GM12873 (cell line): ENCODE data around the gene GRAMD2A.

Experiments
- TF ChIP-seq, protein P1 (sequence below): IDR thresholded peaks from 2 replicates; pipeline ENCODE4 v1.5.1; 2012; ENCODE audit warnings: low read depth, mild to moderate bottlenecking, moderate library complexity, low read length, control low read depth; ENCODE audit not compliant: insufficient read depth; ENCODE audit errors: missing control alignments

GRAMD2A gene

DNA sequence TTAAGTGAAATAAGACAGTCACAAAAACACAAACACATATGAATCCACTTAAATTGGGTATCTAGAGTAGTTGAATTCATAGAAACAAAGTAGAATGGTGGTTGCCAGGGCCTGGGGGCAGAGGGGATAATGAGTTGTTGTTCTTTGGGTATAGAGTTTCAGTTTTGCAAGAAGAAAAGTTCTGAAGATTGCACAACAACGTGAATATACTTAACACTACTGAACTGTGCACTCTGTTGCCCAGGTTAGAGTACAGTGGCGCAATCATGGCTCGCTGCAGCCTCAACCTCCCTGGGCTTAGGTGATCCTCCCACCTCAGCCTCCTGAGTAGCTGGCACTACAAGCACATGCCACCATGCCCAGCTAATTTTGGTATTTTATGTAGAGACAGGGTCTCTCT is 14.9 kb downstream of the GRAMD2A start:
- TF ChIP-seq, protein P1, sequence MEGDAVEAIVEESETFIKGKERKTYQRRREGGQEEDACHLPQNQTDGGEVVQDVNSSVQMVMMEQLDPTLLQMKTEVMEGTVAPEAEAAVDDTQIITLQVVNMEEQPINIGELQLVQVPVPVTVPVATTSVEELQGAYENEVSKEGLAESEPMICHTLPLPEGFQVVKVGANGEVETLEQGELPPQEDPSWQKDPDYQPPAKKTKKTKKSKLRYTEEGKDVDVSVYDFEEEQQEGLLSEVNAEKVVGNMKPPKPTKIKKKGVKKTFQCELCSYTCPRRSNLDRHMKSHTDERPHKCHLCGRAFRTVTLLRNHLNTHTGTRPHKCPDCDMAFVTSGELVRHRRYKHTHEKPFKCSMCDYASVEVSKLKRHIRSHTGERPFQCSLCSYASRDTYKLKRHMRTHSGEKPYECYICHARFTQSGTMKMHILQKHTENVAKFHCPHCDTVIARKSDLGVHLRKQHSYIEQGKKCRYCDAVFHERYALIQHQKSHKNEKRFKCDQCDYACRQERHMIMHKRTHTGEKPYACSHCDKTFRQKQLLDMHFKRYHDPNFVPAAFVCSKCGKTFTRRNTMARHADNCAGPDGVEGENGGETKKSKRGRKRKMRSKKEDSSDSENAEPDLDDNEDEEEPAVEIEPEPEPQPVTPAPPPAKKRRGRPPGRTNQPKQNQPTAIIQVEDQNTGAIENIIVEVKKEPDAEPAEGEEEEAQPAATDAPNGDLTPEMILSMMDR = no peak

DNA sequence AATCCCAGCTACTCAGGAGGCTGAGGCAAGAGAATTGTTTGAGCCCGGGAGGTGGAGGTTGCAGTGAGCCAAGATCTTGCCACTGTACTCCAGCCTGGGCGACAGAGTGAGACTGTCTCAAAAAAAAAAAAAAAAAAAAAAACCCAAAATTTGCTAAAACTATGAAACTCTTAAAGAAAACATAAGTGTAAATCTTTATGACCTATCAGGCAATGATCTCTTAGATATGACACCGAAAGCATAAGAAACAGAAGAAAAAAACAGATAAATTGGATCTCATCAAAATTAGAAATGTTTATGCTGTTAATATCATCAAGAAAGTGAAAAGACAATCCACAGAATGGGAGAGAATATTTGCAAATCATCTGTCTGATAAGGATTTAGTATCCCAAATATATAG is 15.3 kb downstream of the GRAMD2A start:
- TF ChIP-seq, protein P1 = no peak

DNA sequence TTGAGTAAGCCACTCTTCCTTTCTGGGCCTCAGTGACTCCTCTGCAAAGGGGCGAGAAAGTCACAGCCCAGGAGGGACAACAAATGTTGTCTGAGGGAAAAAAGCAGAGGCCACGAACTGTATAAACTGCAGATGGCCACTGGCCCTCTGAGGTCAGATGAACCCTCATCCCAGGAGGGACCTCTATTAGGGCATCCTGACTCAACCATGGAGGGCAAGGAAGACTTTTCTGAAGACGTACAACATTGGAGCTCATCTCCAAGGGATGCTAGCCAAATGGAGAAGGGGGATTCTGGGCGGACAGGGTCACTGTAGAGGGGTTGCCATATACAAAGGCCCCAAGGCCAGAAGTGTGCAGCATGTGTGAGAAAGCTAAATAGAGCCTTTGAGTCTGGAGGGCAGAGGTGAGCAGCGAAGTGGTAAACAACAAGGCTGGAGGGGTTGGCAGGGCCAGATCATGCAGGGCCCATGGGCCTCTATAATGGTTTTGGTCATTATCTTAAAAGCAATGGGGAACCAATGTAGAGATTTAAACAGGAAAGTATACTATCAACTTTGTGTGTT is 16.7 kb downstream of the GRAMD2A start:
- TF ChIP-seq, protein P1 = no peak

DNA sequence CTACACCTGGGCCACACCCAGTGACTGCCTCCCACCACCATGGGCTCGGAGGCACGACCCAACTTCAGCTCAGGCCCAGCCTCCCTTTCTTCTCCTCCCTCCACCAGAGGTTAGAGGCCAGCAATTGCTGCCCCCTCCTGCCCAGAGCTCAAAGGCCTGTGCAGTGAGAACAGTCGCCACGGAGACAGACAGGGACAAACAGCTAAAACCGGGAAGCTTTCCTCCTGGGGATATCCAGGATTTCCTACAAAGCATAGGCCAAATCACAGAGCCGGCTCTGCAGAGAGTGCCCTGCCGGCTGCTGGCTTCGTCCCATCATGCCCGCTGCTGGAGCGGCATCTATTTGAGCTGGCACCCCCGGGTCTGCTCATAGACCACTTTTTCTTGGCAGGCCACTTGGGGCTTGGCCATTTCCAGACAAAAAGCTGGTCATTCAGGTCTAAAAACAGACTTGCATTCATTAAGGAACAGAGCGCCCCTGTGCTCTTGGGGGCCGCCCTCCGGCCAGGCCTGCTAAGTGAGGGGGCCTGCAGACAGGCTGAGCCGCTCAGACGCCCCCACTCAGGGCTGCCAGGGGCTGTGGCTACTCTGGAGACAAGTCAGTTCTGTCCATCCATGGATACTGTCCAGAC is 17.5 kb downstream of the GRAMD2A start:
- TF ChIP-seq, protein P1 = no peak

DNA sequence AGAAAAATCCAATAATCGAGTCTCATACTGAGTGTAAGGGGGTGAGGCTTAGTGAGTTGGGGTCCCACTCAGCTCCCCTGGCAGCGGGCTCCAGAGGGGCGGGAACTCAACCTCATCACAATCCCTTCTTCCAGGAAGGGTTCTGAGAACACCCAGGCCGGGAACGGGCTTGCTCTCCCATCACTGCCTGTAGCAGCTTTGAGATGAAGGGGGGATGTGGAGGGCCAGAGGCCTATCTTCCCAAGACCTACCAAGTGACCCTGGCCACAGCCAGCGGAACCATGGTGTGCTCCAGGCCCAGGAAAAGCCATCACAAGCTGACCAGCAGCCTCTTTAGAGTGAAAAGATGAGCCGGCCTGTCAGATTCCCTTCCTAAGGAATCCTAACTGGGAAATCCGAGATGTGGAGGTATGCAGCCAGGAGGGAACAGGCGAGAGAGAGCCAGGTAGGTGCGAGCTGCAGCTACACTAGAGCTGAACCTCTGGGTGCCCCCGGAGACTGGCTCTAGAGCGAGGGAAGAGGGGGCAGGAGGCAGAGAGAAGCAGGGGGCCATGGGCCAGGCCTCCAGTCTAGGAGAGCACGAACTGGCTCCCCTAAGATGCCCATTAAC is 18.5 kb downstream of the GRAMD2A start:
- TF ChIP-seq, protein P1 = no peak

DNA sequence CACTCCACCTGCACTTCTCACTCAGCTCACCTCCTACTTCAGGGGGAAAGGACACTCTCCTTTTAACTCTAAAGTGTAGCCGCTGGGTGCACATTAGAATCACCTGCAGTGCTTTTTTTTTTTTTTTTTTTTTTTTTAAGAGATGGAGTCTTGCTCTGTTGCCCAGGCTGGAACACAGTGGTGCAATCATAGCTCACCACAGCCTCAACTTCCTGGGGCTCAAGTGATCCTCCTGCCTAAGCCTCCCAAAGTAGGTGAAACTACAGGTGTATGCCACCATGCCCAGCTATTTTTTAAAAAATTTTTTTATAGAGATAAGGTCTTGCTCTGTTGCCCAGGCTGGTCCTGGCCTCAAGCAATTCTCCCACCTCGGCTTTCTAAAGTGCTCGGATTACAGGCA is 20.8 kb downstream of the GRAMD2A start:
- TF ChIP-seq, protein P1 = no peak

DNA sequence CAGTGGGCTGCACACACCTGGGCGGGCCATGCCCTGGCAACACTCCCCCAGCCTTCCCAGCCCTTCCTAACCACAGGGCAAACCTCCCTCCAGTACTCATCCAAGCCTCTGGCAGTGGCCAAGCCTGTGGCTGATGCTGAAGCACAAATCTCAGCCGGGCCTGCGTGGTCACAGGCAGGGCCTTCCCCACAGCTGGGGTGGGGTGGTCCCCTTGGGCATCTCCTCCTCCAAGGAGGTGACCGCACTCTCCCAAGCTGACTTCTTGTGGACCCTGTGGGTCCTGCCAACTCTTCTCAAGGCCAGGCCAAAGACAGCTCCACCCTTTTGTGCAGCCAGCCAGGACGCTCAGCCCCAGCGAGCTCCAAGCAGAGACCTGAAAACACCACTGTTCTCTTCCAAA is 21.4 kb downstream of the GRAMD2A start:
- TF ChIP-seq, protein P1 = no peak
